ENCODE measurements around the gene MDFI. TPM values are rescaled to one million over a fixed set of nuclear protein-coding genes. Genes with fewer than 3 reads are reported as not detected.

The MDFI gene
- total and polyA plus RNA-seq, 3 donors from 2014 or later, result 12.9 to 16.0 (median 15.1) TPM

DNA sequence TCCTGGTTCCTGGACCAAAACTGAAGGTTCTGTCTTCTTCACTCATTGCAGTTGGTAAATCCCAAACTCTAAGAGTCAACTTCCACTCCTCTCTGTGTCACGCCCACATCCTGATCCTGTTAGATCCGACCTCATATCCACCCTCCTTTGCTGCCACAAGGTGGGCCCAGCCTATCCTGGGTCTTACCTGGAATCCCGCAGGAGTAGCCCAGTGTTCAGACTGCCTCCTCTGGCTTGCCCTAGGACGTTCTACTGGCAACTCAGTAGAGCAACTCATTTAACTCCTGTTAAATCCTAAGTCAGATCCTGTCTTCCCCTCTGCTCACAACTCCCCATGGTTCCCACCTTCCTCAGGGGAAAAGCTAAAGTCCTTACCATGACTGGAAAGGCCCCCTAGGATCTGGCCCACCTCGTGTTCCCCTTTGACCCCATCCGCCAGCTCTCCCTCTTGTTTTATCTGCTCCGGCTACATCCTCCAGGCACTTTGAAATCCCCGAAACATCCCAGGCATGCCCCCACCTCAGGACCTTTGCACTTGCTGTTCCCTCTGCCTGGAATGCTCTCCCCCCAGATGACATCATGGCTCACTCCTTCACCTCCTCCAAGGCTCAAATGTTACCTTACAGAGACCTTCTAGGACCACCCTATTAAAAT, 53.3 kb downstream of the MDFI start:
- TF ChIP-seq POLR2A (IDR thresholded peaks at IDR 0.05), result no peak
- TF ChIP-seq, protein P1, sequence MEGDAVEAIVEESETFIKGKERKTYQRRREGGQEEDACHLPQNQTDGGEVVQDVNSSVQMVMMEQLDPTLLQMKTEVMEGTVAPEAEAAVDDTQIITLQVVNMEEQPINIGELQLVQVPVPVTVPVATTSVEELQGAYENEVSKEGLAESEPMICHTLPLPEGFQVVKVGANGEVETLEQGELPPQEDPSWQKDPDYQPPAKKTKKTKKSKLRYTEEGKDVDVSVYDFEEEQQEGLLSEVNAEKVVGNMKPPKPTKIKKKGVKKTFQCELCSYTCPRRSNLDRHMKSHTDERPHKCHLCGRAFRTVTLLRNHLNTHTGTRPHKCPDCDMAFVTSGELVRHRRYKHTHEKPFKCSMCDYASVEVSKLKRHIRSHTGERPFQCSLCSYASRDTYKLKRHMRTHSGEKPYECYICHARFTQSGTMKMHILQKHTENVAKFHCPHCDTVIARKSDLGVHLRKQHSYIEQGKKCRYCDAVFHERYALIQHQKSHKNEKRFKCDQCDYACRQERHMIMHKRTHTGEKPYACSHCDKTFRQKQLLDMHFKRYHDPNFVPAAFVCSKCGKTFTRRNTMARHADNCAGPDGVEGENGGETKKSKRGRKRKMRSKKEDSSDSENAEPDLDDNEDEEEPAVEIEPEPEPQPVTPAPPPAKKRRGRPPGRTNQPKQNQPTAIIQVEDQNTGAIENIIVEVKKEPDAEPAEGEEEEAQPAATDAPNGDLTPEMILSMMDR (IDR thresholded peaks at IDR 0.05), result no peak
- no peak for DNase-seq
- intact Hi-C loops (cut with DNase I; ENCODE audit: low total_unique reads), result no loop called here
- 83 to 92% methylated on average over 8 of the region's 8 CpGs for WGBS, 2 donors
- Histone ChIP-seq H3K27ac (no peak overlapping the region), H3K36me3 (ENCODE audit: low read depth, missing control alignments) (no peaks in the 10 kb centered on the region), H3K9me3 (no peaks in the 10 kb centered on the region), H3K4me1 (no peaks in the 10 kb centered on the region), H3K4me3 (no peak overlapping the region), H3K27me3 (no peaks in the 10 kb centered on the region)

- intact Hi-C loops (cut with DNase I; ENCODE audit: low total_unique reads), result no loop called here
- no peaks in the 10 kb centered on the region for H3K36me3 ChIP-seq (ENCODE audit: low read depth, missing control alignments)
- TF ChIP-seq POLR2A (IDR thresholded peaks at IDR 0.05), result no peak
- TF ChIP-seq, protein P1 (IDR thresholded peaks at IDR 0.05), result no peak
These were observed 53.9 kb downstream of the MDFI start for GRCh38 chr6:41692080-41692675.

DNA sequence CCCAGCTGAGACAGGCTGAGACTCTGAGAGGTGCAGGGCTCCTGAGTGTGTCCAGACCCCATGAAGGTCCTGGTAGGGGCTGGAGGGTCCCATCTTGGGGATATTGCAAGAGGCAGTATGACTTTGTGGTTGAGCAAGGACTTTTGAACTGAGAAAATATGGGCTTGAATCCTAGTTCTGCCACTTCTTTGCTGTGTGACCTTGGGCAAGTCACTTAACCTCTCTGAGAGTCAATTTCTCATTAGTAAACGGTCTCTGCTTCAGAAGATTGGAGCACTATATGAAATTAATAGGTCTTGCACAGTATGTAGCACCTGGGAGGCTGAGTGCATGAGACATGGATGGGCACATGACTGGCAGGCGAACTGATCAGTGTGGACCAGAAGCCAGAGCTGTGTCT, 54.5 kb downstream of the MDFI start:
- no peaks in the 10 kb centered on the region for H3K27me3 ChIP-seq
- WGBS, 2 donors, result 93 to 95% methylated on average over 2 of the region's 2 CpGs
- no peak overlapping the region for H3K27ac ChIP-seq
- no peak for DNase-seq
- H3K36me3 ChIP-seq (ENCODE audit: low read depth, missing control alignments), result no peaks in the 10 kb centered on the region
- intact Hi-C loops (cut with DNase I; ENCODE audit: low total_unique reads), result no loop called here
- H3K4me3 ChIP-seq, result no peak overlapping the region
- TF ChIP-seq, protein P1 (IDR thresholded peaks at IDR 0.05), result no peak
- no peak for TF ChIP-seq POLR2A (IDR thresholded peaks at IDR 0.05)
- H3K4me1 ChIP-seq, result no peaks in the 10 kb centered on the region
- H3K9me3 ChIP-seq, result no peaks in the 10 kb centered on the region

More at GRCh38 chr6:41692080-41692675, 53.9 kb downstream of the MDFI start:
- Histone ChIP-seq H3K27ac (no peak overlapping the region), H3K4me1 (no peaks in the 10 kb centered on the region), H3K9me3 (no peaks in the 10 kb centered on the region), H3K4me3 (no peak overlapping the region), H3K27me3 (no peaks in the 10 kb centered on the region)
- DNase-seq, result no peak

- Histone ChIP-seq H3K27me3 (no peaks in the 10 kb centered on the region), H3K4me3 (no peak overlapping the region), H3K4me1 (peaks cover 5% of the 10 kb centered on the region), H3K36me3 (ENCODE audit: low read depth, missing control alignments) (no peaks in the 10 kb centered on the region), H3K27ac (no peak overlapping the region), H3K9me3 (no peaks in the 10 kb centered on the region)
- TF ChIP-seq POLR2A (IDR thresholded peaks at IDR 0.05), result no peak
- TF ChIP-seq, protein P1 (IDR thresholded peaks at IDR 0.05), result no peak
- DNase-seq, result no peak
- 66% methylated on average over 4 to 10 of the region's 10 CpGs for WGBS, 2 donors
- intact Hi-C loops (cut with DNase I; ENCODE audit: low total_unique reads), result no loop called here
These were observed 55.3 kb downstream of the MDFI start for GRCh38 chr6:41693281-41694240.

All from testis (tissue), 3 donors.